Mammary epithelial cell (primary cell): ENCODE data around the gene RASGRF2.

ENCODE experiments used
- EZH2 ChIP-seq: IDR thresholded peaks from 2 replicates; pipeline ENCODE4 v1.6.1; 2012; ENCODE audit warnings: low read length, inconsistent platforms, borderline replicate concordance
- TF ChIP-seq, protein P1 (sequence below), 2 donors: IDR thresholded peaks in 1 of 2; conservative IDR thresholded peaks in 1 of 2; 2 replicates each; pipeline ENCODE4 v1.5.1; 2011 to 2012; ENCODE audit warnings: inconsistent platforms in 2 of 2, low read length in 2 of 2, mild to moderate bottlenecking in 2 of 2, control low read depth in 1 of 2, low read depth in 1 of 2; ENCODE audit not compliant: insufficient read depth in 1 of 2; ENCODE audit errors: extremely low read depth in 1 of 2

DNA sequence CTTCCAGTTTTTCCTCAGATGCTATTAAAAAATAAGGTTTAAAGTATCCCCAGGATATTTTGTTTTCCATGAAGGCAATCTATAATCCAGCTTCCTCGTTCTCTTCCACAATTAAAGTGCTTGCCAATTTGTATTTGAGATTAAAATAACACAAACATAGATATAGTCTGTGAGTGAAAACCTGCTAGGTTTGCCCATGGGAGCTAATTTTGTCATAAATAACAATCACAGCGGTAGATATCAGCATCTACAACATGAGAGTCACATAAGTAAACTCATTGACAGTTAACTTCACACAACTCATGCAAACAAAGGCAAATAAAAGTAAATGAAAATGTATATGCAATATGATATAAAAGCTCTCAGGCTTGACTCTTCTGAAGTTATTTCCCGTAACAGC is 29.2 kb upstream of the RASGRF2 start:
- TF ChIP-seq, protein P1, sequence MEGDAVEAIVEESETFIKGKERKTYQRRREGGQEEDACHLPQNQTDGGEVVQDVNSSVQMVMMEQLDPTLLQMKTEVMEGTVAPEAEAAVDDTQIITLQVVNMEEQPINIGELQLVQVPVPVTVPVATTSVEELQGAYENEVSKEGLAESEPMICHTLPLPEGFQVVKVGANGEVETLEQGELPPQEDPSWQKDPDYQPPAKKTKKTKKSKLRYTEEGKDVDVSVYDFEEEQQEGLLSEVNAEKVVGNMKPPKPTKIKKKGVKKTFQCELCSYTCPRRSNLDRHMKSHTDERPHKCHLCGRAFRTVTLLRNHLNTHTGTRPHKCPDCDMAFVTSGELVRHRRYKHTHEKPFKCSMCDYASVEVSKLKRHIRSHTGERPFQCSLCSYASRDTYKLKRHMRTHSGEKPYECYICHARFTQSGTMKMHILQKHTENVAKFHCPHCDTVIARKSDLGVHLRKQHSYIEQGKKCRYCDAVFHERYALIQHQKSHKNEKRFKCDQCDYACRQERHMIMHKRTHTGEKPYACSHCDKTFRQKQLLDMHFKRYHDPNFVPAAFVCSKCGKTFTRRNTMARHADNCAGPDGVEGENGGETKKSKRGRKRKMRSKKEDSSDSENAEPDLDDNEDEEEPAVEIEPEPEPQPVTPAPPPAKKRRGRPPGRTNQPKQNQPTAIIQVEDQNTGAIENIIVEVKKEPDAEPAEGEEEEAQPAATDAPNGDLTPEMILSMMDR (conservative IDR thresholded peaks at IDR 0.05 in 1 of 2, IDR thresholded peaks at IDR 0.05 in 1 of 2; ENCODE audit: extremely low read depth in 1 of 2, insufficient read depth in 1 of 2, low read depth in 1 of 2, low read length in 2 of 2): no peak
- no peak for TF ChIP-seq EZH2
